Bronchial epithelial cell (primary cell): ENCODE data around the gene CNOT1. TPM values are rescaled to one million over a fixed set of nuclear protein-coding genes. Genes with fewer than 3 reads are reported as not detected.

Experiments
- DNase-seq: peaks from one replicate; pipeline ENCODE4 v3.0.0-alpha.2; 2010; ENCODE audit warnings: low read depth
- FAIRE-seq: peaks from 2 replicates; lab custom pipeline; 2011; peaks lifted over from hg19 to GRCh38; lab: Jason Lieb, UNC
- H3K27me3 ChIP-seq: 2 replicates; pipeline ENCODE4 v1.5.1; 2011; ENCODE audit warnings: low read length; ENCODE audit not compliant: control insufficient read depth, insufficient read depth
- H3K36me3 ChIP-seq: 2 replicates; pipeline ENCODE4 v1.5.1; 2011; ENCODE audit warnings: low read length; ENCODE audit not compliant: control insufficient read depth, insufficient read depth
- H3K4me3 ChIP-seq: 2 replicates; pipeline ENCODE4 v1.5.1; 2011; ENCODE audit warnings: mild to moderate bottlenecking, low read depth, low read length, control low read depth
- total RNA-seq: library from RNA; depleted of rRNA; stranded (reverse); fragments of >200 nt; gene quantifications from 2 replicates; pipeline ENCODE4 v1.2.1, GENCODE V29; 2014
- TF ChIP-seq, protein P1 (sequence below): IDR thresholded peaks from 2 replicates; pipeline ENCODE4 v1.5.1; 2011; ENCODE audit warnings: mild to moderate bottlenecking, moderate library complexity, low read length, control low read depth, inconsistent platforms; ENCODE audit not compliant: insufficient read depth, severe bottlenecking

Gene CNOT1
- total RNA-seq, 1 donor from 2014 or later = 113 TPM

DNA sequence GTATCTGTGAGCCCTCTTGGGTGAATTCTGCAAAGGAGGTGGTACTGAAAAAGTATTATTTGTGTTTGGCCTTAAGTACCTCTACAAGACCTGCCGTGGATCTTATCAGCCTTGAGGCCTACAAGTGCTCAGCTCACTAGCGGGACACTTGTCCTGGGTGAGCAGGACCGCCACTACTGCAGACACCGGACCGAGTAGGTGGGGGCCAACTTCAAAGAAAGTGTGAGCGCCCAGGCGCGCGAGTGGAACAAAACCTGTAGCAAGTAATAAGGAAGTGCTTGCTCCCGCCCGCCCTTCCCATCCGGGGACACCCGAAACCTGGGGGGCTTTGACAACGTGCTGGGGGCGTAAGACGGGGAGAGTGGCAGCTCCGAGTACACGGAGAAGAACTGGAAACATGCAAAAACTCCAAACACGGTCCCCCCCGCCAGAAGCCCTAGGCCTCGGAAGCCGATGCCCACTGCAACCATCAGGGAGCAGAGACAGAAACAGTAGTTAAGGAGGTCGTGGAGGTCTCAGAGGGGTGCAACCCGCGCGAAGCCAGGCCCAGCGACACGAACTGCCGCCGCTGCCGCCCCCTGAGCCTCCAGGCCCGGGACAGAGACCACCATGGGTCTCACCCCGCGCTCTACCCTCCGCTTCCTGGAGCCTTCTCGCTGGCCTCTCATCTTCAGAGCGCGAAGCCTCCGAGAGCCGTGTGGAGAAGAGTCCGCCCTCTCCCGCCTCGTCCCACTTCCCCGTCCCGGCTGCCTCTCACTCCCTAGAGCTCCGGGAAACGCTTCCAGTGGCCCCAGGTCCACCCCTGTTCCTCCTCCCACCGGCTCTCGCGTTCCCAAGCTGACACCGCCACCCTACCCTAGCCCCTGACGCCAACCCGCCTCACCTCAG, 537 bp downstream of the CNOT1 start:
- no peak for FAIRE-seq
- no peaks in the 10 kb centered on the region for H3K27me3 ChIP-seq
- peak; percentile 34 for DNase-seq
- peaks cover 1% of the 10 kb centered on the region for H3K36me3 ChIP-seq
- TF ChIP-seq, protein P1, sequence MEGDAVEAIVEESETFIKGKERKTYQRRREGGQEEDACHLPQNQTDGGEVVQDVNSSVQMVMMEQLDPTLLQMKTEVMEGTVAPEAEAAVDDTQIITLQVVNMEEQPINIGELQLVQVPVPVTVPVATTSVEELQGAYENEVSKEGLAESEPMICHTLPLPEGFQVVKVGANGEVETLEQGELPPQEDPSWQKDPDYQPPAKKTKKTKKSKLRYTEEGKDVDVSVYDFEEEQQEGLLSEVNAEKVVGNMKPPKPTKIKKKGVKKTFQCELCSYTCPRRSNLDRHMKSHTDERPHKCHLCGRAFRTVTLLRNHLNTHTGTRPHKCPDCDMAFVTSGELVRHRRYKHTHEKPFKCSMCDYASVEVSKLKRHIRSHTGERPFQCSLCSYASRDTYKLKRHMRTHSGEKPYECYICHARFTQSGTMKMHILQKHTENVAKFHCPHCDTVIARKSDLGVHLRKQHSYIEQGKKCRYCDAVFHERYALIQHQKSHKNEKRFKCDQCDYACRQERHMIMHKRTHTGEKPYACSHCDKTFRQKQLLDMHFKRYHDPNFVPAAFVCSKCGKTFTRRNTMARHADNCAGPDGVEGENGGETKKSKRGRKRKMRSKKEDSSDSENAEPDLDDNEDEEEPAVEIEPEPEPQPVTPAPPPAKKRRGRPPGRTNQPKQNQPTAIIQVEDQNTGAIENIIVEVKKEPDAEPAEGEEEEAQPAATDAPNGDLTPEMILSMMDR = no peak
- peak overlapping the region; percentile 100 for H3K4me3 ChIP-seq

DNA sequence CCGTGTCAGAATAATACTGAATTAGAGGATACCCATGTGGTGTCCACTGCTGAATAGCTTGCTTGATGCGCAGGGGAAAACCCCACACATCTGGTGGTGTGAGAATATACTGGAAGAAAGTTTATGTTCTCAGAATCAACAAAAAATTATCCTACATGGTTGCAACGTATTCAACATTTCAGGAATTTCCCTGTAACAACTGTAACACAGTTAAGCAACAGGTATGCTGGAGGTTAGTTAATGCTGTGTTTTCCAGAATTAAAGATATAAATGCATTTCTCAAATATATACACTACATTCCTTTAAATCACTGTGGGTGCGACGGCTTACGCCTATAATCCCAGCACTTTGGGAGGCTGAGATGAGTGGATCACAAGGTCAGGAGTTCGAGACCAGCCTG, 5.4 kb downstream of the CNOT1 start:
- FAIRE-seq (no peak), DNase-seq (no peak)
- H3K27me3 ChIP-seq = no peaks in the 10 kb centered on the region
- H3K36me3 ChIP-seq = peaks cover 5% of the 10 kb centered on the region
- H3K4me3 ChIP-seq = no peak overlapping the region
- TF ChIP-seq, protein P1 = no peak

DNA sequence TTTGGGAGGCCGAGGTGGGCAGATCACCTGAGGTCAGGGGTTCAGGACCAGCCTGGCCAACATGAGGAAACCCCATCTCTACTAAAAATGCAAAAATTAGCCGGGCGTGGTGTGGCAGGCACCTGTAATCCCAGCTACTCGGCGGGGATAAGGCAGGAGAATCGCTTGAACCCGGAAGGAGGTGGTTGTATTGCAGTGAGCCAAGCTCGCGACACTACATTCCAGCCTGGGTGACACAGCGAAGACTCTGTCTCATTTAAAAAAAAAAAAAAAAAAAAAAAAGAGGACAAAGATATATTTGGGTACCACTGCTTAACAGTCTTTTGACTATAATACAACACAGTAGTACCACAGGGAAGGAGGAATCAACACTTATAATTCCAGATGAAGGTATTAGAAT, 9.2 kb downstream of the CNOT1 start:
- DNase-seq (no peak), FAIRE-seq (no peak)
- Histone ChIP-seq H3K4me3 (no peak overlapping the region), H3K27me3 (no peaks in the 10 kb centered on the region), H3K36me3 (peaks cover 6% of the 10 kb centered on the region)
- TF ChIP-seq, protein P1 = no peak

DNA sequence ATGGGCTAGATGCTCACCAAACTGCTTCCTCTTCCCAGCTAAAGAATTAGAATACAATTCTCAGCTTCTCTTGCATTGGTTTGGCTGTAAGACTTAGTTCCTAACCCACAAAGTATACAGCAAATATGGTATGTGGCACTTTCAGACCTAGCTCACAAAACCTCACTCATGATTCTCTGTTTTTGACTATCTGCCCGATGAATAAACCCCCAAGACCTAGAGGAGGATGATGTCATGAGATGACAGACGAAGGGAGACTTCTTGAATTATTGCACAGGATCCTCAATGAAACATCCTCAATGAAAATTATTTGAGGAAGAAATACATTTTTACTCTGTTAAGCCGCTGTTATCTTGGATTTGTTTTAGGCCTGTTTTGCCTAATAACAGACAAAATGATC, 14.3 kb downstream of the CNOT1 start:
- Histone ChIP-seq H3K27me3 (no peaks in the 10 kb centered on the region), H3K4me3 (no peak overlapping the region), H3K36me3 (peaks cover 1% of the 10 kb centered on the region)
- TF ChIP-seq, protein P1 = no peak
- DNase-seq (no peak), FAIRE-seq (no peak)

DNA sequence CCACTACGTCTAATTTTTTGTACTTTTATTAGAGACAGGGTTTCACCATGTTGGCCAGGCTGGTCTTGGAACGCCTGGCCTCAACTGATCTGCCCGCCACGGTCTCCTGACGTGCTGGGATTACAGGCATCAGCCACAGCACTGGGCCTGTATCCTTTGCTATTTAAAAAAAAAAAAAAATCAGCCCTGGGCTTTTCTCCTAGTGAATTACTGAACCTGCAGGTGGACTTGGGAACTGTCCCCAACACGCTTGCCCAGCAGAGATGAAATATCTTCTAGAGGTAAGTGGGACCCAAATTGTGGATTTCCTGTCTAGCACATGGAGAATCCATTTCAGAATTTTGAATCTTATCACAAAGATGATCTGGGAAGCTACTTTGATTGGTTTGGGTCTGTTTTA, 14.8 kb downstream of the CNOT1 start:
- Histone ChIP-seq H3K27me3 (no peaks in the 10 kb centered on the region), H3K4me3 (no peak overlapping the region), H3K36me3 (peaks cover 1% of the 10 kb centered on the region)
- no peak for DNase-seq
- no peak for FAIRE-seq
- TF ChIP-seq, protein P1 = no peak
